Middle frontal gyrus (tissue), 1 donor: ENCODE measurements around the gene ARAP3.

Experiments
- DNase-seq: peaks from one replicate; pipeline ENCODE4 v3.0.0-alpha.2; 2015; ENCODE audit warnings: low spot score; ENCODE audit errors: extremely low spot score

Gene ARAP3

DNA sequence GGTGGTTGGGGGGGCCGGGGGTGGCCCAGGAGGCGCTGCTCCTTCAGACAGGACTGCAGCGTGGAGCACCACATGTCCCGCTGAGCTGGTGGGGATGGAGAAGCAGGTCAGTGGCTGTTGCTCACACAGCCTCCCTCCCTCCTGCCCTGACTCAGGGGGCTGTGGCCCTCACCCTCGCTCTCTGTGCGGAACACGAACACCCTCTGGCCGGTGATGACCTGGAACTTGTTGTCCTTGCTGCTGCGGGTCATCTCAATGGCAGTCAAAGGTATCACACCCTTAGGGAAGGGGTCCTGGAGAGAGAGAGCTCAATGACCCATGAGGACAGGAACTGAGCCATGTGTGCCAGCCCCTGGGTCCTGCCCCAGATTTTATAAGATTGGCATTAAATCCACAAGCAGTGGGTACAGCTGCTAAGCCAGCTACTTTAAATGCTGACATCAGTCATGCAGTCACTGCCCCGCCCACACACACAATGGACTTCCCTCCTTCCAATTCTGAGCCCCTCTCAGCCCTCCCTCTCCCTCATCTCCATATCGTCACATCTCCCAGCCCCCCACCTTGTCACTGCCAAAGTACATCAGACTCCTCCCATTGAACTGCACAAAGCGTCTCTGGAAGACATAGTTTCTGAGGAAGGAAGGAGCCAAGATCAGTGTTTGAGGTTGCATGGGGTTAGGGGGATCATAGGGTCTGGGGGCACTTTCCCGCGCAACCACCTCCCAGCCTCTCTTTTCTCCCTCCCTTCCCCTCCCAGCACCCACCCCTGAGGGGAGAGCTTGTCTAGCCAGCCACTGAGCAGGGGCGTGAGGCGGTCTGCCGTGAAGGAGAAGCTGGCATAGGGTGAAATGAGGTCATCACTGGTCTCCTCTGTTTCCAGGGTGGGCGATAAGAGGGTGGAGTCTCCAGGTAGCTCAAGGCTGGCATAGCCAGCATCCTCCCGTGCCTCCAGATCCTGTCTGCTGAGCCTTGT, 8.9 kb downstream of the ARAP3 start:
- DNase-seq: no peak

DNA sequence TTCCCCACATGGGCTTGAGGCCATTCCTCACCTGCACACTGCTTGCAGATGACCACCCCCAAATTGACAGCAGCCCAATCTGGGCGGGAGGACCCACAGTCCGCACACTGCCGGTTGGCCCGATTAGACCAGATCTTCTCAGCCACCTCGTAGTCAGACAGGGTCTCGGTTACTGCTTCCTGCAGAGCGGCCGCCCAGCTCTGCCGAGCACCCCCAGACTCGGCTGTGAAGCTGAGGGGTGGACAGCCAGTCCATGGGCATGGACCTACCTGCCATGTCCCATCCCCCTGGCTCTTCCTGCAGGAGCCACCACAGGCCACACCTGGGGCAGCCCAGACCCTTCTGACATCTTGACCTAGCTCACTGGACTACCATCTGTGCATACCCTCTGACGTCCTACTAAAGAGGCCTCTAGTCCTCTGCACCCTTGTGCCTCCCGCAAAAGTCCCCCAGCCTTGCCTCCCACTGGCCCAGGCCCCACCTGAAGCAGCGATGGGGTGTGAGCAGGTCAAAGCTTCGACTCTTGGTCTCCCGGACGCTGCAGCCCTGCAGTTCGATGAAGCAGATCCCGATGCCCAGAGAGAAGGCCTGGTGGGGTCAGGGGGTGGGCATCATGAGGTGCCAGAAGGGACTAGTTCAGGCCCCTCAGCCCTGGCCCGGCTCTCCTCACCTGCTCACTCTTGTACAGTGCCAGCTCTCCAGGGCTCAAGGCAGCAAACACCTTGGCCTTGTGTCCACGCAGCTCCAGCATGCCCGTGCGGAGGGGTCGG, 9.8 kb downstream of the ARAP3 start:
- no peak for DNase-seq

DNA sequence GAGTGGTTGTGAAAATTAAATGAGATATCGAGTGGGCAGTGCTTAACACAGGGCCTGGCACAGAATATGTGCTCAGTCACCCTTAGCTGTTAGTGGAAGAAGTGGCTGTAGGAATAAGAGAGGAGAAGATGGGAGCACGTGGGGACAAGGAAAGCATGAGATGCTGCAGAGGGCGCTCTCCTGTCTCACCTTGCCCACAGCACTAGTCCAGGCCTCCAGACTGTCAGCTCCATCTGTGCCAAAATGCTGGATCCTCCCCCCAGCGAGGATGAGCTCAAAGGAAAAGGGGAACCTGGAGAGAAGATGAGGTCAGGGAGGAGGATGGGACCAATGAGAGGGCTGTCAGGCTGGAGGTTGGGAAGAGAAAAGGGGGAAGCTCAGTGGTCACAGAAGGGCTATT, 12.5 kb downstream of the ARAP3 start:
- DNase-seq: no peak

DNA sequence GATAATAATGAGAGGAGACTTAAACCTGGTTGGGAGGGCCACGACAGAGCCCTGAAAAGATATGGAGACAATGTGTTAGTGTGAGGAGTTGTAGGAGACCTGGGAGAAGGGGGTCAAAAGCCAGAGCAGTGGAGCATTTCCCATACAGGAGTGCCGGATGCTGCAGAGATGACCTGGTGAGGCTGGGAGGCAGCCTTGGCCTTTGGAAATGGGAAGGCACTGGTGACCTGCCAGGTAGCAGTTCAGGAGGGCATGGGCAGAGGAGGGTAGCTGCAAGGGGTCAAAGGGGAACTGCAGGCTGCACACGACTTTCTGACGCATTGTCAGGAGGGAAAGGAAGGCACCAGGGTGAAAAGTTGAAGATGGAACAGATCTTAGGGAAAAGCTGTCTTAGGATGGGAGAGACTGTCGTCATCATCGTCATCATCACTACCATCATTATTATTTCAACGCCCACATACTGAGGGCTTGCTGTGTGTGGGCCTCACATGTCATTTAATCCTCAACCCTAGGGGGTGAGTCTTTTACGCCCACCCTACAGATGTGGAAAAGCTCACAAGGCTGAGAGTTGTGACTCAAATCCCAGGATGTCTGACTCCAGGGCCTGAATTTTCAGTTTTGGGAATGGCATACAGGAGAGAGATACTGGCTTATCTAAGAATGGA, 13.3 kb downstream of the ARAP3 start:
- no peak for DNase-seq

DNA sequence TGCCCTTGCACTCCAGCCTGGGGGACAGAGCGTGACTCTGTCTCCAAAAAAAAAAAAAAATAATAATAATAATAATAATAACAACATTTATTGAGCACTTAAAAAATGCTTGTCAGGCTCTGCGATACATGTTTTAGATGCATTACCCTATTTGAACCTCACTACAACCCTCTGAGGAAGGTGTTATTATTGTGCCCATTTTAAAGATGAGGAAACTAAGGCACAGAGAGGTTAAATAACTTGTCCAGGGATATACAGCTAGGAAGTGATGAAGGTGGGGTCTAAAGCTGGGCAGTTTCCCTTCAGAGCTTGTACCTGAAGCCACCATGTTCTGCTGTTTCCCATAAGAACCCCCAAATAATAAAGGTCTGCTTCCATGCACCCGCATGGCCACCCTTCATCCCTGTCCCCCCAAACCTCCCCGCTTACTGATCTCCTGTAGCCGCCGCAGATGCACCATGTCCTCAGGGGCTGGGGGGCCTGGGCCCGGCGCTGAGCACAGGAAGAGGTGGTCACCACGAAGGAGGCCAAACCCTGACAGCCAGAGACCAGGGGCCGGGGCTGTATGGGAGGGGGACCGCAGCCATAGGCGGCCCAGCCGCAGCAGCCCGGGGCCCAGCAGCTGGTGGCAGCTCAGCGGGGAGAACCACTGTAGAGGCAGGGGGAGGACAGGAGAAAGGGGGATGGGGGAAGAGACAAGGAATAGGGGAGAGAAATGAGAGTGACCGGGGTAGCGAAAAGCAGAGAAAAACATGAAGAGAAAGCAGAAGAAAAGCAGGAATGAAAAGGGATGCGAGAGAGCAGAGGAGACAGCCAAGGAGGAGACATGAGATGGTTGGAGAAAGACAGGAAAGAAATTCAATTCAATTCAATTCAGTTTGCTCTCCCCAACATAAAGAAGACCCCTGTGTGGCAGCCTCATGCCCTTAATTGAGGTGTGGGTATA, 15.8 kb downstream of the ARAP3 start:
- no peak for DNase-seq

DNA sequence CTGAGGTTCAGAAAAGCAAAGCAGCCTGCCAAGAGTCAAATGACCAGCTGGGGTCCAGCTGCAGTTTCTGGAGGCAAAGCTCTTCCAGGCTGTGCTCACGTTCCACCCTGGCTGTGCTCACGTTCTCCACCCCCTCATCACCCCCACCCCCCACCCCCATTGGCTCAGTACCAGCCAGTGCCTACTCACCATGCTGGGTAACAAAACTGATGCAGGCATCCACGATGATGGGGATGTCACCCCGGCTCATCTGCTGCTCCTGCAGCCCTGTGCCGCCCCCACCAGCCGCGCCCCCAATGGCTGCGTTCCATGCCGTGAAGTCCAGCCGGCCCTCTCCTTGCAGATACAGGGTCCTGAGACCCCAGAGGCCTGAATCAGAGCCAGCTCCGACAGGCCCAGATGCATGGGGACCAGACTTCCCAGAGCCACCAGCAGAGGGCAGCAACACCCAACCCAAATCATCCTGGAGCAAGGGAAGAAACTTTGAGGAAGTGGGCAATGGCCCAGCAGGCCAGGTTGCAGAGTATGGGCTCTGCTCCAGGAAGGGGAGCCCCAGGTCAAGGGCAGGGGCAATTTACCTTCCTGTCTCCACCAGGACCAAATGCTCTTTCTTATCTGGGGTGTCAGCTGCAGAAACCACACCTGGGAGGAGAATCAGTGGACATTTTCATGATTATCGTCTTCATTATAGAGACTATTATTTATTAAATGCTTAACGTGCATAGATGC, 17.1 kb downstream of the ARAP3 start:
- no peak for DNase-seq

DNA sequence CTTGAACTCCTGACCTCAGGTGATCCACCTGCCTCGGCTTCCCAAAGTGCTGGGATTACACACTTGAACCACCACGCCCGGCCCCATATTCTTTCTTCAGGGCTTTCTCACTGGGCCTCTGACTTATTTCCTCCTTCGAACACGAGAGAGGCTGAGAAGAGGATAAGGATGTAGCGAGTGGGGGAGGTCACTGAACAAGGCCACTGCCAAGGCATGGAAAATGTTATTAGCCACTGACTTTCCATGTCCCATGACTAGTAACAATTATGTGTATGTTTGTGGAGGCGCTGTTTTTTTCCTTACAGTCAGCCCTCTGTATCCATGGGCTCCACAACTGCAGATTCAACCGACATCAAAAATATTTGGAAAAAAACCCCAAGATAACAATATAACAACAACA, 18.5 kb downstream of the ARAP3 start:
- DNase-seq: no peak

DNA sequence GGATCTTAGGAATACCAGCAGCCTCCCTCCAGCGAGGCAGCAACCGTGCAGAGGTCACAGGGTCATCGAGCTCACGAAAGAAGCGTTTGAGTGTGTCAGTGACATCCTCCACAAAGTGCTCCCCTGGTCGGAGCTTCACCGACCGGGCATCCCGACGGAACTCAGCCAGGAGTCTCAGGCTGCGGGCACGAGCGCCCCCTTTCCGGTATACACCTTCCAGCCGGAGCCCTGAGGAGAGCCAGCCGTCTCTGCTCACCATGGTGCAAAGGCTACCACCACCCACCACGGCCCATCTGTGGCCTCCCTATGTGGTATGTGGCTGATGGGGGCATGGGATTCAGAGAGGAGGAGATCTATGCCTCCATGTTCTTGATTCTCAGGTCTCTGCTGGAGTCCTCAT, 20.0 kb downstream of the ARAP3 start:
- no peak for DNase-seq

DNA sequence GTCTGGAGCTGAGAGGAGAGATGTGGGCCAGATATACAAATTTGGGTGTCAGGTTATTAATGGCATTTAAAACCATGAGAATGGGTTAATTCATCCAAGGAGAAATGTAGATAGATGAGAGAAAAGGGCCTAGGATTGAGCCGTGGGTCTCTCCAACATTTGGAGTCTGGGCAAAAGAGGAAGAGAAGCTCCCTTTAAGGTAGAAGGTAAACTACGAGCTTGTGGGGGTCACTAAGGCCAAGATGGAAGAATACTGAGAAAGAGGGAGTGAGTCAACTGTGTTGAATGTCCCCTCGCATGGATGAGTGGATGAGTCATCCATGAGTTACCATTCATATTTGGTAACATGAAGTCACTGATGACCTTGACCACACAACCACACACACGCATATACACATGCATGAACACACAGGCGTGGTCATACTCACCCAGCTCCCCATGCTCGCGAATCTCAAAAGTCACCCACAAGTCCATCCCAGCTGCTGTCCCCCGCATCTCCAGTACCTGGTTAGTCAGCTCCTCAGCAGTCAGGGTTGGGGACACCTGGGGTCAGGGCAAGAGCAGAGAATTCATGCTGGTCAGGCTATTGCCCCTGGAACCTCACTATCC, 24.0 kb downstream of the ARAP3 start:
- no peak for DNase-seq

DNA sequence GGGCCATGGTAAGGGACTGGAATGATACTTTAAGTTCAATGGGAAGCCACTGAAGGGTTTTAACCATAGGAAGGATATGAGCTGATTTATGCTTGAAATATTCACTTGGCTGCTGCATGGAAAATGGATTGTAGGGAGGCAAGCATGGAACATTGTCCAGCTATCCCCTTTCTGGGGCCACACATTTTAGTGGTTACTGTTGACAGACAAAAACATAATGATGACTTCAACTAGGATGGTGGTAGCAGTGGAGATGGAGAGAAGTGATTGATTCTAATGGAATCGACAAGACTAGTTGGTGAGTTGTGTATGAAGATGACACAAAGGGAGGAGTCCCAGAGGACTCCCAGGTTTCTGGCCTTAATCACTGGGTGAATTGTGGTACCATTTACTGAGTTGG, 24.6 kb downstream of the ARAP3 start:
- no peak for DNase-seq

DNA sequence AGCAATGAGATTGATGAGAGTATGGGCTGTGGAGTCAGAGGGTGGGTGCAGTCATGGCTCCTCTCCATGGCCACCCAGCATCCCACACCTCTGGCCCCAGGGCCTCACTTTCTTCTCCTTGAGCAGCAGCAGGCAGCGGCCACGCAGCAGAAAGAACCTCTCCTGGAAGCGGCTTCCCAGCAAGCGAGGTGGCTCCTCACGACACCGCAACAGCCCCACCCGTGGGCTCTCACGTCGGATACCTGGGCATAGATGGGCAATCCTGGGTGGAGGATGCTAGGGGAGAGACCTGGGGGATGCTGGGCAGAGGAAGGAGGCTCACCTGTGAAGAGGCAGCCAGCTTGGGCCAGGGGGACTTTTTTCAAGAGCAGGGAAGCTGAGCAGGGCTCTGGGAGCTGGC, 25.6 kb downstream of the ARAP3 start:
- no peak for DNase-seq

DNA sequence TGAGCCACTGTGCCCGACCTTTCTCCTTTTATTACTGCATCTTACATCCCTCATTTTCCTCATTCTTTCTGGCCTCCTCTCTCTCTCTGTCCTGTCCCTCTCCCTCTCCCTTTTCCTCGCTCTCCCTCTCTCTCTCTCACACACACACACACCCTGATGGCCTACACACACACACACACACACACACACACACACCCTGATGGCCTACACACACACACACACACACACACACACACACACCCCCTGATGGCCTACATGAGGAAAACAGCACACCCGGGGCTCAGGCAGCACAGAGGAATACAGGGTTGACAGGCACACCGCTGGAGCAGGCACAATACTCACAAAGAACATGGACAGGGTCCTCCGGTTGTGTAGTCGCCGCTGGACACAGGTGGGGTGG, 27.0 kb downstream of the ARAP3 start:
- DNase-seq: no peak

DNA sequence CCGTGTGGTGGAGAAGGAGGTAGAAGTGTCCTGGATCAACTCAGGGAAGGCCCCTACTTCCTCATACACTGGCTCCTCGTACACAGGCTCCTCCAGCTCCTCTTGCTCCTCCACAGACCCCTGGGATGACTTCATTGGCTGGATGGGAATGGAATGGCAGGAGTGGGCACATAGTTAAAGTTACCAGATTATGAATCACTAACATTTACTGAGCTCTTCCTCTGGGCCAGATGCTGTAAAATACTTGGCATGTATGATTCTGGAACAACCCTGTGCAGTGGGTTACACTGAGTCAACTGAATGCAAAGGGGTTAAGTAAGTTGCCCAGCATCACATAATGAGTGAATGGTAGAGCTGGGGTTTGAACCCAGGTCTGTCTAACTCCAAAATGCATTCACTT, 27.7 kb downstream of the ARAP3 start:
- DNase-seq: no peak

DNA sequence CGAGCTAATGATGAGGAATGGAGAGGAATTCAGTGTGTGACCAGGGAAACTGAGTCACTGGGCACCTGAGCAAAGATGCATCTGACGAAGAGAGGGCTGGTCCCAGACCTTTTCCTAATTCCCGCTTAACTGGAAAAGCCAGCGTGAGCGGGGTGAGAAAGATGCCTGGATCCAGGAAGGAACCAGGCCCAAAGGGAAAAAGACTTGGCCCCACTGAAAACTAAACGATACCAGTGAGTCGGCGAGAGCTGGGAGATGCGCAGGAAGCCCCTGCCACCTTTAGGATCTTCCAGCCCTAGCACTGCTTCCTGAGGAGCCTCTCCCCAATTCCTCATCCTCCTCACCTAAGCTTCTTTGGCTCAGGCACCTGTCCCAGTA, 30.3 kb downstream of the ARAP3 start:
- no peak for DNase-seq

DNA sequence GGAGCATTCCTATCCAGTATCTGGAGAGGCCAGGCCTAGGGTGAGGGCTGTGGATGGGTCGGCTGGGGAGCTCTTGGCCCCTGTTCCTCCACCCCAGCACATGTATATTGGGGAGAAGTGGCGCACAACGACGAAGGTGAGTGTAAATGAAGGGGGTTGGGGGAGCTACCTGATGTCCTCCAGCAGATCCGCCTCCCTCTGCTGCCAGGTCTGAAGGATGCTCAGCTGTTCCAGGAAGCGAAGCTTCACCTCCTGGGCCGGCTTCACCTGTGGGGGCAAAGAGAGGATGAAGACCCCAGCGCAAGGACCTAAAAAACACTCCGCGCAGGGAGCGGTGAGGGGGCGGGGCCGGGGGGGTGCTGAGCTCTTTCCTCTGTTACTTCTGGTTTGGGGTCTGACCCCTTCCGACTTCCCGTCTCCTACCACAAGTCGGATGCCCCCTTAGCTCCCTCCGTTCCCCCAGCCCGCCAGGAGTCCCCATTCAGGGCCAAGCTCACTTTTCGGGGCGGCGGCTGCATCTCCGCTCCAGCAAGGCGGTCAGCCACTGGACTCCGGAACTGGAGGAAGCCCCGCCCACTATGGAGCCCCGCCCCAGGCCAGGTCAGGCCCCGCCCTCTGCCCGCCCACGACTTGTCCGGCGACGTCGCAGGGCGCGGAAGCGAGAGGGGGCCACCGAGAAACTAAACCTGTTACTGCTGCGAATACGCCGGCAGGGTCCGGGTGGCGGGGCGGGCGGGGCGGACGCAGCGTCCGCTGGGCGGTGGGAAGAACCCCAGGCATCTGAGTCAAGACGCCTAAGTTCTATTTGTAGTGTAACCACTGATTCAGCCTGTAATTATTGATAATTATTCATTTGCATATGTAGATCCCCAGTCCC, 30.9 kb downstream of the ARAP3 start, which contains the start of gene FCHSD1:
Gene FCHSD1 (minus strand): TSS at position 568 of the 877 bp plus-strand sequence. CDS start 50 bp downstream, at position 518.
- no peak for DNase-seq

DNA sequence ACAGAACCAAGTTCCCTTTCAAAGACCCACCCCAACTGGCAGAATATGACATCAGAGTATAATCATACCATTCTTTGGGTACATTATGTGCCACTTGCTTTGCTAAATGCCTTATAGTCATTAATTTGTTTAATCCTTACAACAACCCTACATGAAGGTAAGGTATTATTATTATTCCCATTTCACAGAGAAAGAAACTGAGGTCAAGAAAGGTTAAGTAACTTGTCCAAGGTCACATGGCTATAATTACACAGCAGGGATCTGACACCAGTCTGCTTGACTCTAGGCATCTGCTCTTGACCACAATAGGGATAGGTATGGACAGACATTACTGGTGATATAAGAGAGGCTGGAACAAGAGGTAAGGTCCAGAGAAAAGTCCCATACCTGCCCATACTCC, 32.1 kb downstream of the ARAP3 start:
- no peak for DNase-seq

DNA sequence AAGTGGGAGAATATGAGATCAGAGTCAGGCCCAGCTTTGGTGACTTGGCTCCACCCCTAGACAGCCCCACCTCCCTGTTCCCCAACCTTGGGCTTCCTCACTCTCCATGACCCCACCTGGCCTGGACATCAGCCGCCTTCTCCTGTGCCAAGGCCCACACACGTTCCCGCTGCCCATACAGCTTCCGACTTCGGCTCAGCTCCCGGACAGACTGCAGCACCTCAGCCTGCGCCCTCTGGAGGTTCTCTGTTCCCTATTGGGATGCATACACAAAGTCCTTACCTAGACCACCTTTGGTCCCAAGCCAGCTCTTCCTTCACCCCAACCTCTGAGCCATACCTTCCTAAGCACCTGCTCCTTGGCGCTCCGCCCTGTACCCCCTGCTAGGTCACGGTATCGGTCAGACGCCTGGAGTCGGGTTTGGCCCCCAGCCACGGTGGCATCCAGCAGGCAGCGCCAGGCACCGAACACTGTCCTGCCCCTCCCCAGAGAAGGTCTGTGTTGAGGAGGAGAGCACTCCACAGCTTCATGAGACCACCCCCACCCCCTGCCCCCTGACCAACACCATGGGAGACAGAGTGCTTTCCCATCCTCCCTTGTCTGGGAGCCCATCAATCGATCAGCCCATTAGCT, 32.9 kb downstream of the ARAP3 start:
- no peak for DNase-seq

DNA sequence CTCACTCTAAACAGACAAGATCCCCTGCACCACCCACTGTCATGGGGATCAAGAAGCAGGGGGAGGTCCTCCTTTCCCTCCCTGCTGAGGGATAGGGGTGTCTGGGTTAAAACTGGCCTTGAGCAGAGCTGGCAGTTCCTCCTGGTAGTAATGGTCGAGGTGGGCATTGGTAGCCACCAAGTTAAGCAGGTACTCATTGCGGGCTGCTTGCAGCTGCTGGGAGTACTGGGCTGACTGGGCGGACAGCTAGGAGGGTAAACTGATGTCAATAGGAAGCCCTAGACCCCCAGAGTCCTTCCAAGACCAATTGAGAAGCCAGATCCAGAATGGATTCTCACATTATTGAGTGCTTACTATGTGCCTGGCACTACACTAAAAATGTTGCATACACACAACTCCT, 34.2 kb downstream of the ARAP3 start:
- no peak for DNase-seq
